ENCODE data around the gene ALB. TPM values are rescaled to one million over a fixed set of nuclear protein-coding genes. Genes with fewer than 3 reads are reported as not detected.

The ALB gene
- total RNA-seq, 1 experiment from 2014 or later = 23.4 TPM

DNA sequence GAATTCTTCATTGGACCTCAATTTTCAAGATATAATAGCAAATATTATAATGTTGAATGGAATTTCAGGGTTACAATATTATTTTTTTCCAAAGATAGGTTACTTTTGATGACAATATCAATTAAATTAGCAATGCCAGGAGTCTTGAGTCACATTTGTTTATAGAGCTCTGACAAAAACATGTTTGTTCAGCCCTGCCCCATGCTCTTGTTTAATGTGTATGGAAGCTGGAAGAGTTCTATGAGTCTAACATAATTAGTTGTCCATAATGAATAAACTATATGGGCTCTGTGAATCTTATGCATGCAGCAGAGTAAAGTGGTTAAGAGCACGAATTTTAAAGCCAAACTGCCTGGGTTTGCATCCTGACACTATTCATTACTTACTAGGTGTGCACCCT is 22.9 kb upstream of the ALB start:
- Mint-ChIP-seq H3K36me3 (no peaks in the 10 kb centered on the region), H3K9me3 (peaks cover 7% of the 10 kb centered on the region), H3K4me1 (peaks cover 8% of the 10 kb centered on the region), H3K27ac (no peak overlapping the region), H3K4me3 (no peak overlapping the region), H3K27me3 (ENCODE audit: low read depth) (no peaks in the 10 kb centered on the region)
- ChIA-PET CTCF (no interaction called here), POLR2A (no interaction called here)
- TF ChIP-seq TP53 (CRISPR knock-in tag; IDR thresholded peaks at IDR 0.05) = no peak
- no peak for TF ChIP-seq SOX15 (CRISPR knock-in tag; IDR thresholded peaks at IDR 0.05)
- no peak for TF ChIP-seq HMGXB4 (CRISPR knock-in tag; IDR thresholded peaks at IDR 0.05)
- TF ChIP-seq FOXK1 (CRISPR knock-in tag; IDR thresholded peaks at IDR 0.05) = no peak
- no peak for TF ChIP-seq RELA (CRISPR knock-in tag; IDR thresholded peaks at IDR 0.05; ENCODE audit: borderline replicate concordance)
- no peak for TF ChIP-seq ATF6 (CRISPR knock-in tag; IDR thresholded peaks at IDR 0.05)
- no peak for TF ChIP-seq ZNF532 (CRISPR knock-in tag; IDR thresholded peaks at IDR 0.05; ENCODE audit: borderline replicate concordance)
- no peak for TF ChIP-seq CREB1 (CRISPR knock-in tag; IDR thresholded peaks at IDR 0.05)
- TF ChIP-seq TCF7 (CRISPR knock-in tag; IDR thresholded peaks at IDR 0.05; ENCODE audit: low read depth) = no peak
- TF ChIP-seq IRF1 (CRISPR knock-in tag; IDR thresholded peaks at IDR 0.05) = no peak
- TF ChIP-seq ESRRA (CRISPR knock-in tag; IDR thresholded peaks at IDR 0.05; ENCODE audit: borderline replicate concordance) = no peak
- no peak for TF ChIP-seq ZNF423 (CRISPR knock-in tag; IDR thresholded peaks at IDR 0.05)
- TF ChIP-seq KAT7 (CRISPR knock-in tag; IDR thresholded peaks at IDR 0.05; ENCODE audit: borderline replicate concordance) = no peak
- TF ChIP-seq SP1 (CRISPR knock-in tag; conservative IDR thresholded peaks at IDR 0.05) = no peak
- TF ChIP-seq, protein P1, sequence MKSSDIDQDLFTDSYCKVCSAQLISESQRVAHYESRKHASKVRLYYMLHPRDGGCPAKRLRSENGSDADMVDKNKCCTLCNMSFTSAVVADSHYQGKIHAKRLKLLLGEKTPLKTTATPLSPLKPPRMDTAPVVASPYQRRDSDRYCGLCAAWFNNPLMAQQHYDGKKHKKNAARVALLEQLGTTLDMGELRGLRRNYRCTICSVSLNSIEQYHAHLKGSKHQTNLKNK (CRISPR knock-in tag; IDR thresholded peaks at IDR 0.05) = no peak
- TF ChIP-seq NR1H2 (CRISPR knock-in tag; IDR thresholded peaks at IDR 0.05) = no peak
- TF ChIP-seq FOXJ3 (CRISPR knock-in tag; IDR thresholded peaks at IDR 0.05; ENCODE audit: borderline replicate concordance) = no peak
- no peak for TF ChIP-seq PREB (CRISPR knock-in tag; IDR thresholded peaks at IDR 0.05; ENCODE audit: borderline replicate concordance)
- TF ChIP-seq ZNF425 (CRISPR knock-in tag; conservative IDR thresholded peaks at IDR 0.05) = no peak
- ATAC-seq (no peak), DNase-seq (ENCODE audit: low spot score) (no peak)
